GM04503 (cell line): ENCODE results near the gene HSPBAP1.
"Not testable (repeated sequence)": the region's sequence is repeated elsewhere in the genome, so short reads cannot be mapped to it uniquely, and the experiment has no call there.

Experiments
- DNase-seq: peaks from one replicate; pipeline ENCODE4 v3.0.0-alpha.2; 2012; ENCODE audit warnings: low read depth

HSPBAP1 gene

DNA sequence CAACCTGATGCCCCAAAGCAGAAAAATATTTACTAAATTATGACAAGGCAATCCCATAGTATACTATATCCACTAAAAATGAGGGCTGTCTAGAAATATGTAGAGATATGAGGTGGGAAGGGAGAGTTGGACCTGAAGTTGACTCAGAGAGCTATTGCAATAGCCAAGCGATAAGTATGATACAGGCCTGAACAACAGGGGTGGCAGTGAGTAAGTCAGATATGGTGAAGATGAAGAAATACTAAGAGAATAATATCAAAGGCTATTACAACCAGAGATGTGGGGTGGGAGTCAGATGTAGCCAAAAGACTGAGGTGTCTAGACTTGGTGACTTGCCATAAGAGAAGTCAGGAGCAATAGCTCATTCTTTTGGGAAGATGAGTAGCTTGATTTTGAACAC is 9.2 kb downstream of the HSPBAP1 start:
- DNase-seq = peak; percentile 8

DNA sequence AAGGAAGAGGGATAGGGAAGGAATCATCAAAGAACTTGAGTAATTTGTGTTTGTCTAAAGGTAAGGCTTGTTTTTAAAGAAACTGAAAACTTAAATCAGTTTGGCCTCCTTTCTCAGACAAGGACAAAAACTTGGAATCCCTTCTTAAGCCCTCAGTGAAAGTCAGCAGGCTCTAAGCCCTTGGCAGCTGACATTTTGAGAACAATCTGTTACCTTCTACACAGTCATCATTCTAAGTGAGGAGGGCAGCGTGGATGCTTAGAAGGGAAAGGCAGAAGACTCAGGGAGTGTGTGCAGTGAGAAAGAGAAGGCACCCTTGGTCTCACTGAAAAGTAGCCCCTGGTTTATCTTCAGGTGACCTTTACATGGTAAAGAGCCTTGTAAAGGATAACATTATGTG is 10.8 kb downstream of the HSPBAP1 start:
- no peak for DNase-seq

DNA sequence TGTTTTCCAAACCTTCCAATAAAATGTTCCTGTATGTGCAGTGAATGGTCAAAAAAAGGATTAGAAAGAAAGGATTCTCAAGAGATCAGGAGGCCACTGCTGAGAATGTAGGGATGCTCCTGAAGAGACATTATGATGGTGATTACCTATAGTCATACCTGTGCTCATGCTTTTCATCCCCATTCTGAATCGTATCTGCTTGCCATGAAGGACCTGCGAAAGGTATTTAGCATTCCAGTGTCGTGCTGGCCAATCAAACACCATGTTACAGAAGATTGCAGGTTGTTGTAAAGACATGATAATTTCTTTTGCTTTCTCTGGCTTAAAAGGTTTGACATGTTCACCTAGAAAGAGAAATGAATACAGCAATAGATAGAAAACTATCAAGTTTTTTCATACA is 16.1 kb downstream of the HSPBAP1 start:
- DNase-seq = no peak

DNA sequence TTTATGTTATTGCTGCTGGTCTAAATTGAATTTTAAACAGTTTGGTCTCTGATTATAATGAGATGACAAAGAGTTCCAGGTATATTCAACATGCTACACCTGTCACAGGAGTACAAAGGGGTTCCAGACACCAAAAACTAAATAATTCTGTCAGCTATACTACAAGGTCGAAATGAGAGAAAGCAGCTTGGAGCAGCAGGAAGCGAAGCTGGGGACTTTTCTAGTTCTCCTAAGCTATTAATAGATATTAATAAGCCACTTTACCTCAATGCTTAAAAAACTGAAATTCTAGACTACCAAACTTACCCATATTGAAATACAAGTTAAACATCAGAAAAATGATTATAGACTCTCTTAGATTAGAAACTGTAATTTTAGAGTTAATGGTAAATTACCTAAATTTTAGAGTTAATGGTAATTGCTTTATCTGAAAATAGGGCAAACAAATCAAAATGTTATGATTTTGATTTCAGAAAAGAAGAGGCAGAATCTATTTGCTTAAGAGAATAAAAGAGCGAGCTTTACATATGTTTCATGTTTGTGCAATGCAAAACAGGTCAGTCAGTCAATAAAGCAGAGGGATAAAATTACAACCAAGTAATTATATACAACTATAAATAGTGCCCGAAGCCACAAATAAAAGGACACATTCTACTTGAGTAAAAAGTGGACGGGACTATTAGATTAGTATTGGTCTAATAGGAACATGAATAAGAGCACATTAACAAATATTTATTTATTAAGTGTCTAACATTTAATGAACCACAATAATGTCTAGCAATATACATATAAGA is 16.8 kb downstream of the HSPBAP1 start:
- DNase-seq = no peak

DNA sequence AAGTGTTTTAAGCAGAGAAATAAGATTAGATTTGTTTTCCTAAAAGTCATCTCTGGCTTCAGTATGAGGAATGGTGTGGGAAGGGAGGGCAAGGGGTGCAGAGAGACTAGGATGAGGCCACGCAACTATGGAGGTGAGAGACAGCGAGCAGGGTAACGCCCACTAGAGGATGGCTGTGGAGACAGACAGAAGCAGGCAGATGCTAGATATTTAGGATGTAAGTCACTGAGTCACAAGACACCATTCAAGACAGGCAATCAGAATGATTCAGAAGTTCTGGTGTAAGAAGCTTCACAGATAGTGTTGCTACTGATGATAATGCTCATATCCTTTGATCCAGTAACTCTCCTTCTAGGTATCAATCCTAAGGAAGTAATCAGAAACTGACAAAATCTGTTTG is 19.1 kb downstream of the HSPBAP1 start:
- no peak for DNase-seq

DNA sequence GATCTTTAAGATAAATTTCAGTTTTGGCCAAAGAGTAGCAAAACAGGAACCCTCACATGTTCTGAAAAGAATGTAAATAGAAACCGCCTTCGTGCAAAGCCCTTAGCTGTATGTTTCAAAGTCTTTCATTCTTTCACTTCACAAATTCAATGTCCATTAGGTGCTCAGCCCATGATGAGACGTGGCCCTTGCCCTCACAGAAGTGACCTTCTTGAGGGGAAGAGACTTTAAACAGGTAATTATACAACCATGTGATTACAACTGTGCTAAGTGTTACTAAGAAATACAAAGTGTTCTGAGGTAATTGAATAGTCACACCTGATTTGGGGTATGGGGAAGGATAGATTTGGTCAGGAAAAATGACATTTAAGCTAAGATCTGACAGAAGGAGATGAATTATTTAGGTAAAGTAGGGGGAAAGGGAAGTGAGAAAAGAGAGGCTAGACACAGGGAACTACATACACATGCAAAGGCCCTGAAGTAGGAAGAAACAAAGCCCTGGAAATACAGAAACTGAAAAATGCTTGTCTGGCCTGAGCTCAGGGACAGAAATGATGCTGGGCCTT is 19.6 kb downstream of the HSPBAP1 start:
- DNase-seq = no peak

DNA sequence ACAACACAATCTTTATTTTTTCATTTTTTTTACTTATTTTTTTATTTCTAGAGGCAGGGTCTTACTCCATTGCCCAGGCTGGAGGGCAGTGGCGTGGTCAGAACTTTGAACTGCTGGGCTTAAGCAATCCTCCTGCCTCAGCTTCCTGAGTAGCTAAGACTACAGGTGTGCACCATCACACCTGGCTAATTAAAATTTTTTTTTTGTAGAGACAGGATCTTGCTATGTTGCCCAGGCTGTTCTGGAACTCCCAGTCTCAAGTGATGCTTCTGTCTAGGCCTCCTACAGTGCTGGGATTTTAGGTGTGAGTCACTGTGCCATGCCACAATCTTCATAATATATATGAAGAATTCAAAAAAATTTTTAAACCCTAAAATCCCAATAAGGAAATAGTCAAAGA is 20.8 kb downstream of the HSPBAP1 start:
- DNase-seq = no peak

DNA sequence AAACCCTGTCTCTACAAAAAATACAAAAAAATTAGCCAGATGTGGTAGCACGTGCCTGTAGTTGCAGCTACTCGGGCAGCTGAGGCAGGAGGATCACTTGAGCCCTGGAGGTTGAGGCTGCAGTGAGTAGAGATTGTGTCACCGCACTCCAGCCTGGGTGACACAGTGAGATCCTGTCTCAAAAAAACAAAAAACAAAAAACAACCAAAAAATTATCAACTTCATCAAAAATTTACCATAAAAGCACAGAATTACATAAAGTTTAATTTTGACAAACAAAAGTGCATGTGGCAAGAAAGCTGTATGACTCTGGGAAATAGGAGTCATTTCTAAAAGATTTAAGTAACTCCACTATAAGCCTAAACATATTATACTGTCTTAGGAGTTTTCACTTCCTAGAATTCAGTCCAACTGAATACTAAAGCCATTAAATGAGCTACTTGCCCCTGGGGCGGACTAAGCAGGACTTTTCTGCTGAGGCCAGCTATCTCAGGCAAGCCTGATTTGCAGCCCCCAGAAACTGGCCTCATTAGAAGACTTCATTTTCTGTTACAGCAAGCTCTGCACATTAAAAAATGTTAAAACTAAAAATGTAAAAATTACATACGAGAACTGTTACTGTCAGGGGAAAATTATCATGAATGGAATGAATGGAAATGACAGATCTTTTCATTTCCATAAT is 23.0 kb downstream of the HSPBAP1 start:
- no peak for DNase-seq

DNA sequence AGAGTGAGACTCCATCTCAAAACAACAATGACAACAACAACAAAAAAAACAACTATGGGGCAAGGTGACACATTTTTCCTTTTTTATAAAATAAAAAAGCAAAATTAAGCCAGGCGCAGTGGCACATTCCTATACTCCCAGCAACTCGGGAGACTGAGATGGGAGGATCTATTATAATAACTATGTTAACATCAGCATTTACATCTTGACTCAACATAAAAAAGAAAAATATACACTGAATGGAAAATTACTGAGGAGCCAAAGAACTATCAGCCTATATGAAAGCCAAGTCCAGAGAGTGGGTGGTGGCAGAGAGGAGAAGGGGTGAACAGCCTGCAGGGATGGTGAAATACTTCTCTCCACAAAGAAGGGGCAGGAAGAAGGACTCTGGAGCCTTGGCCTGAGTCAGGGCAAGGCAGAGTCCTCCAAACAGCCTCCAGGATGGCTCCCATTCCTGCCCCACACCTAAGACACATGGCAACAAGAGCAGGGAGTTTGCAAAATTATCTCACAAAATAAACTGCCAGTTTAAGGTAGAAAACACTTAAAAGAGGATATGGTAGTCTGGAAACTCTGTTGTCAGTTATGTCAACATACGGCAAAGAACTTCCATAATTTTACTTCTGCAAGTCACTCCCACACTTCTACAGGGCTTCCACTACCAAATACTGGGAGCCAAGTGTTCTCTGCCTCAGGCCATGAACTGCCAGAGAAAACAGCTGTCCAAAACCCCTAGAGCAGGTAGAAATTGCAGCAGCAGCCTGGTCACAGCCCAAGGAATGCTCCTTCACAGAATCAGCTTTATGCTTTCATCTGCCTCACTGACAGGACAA is 25.9 kb downstream of the HSPBAP1 start:
- no peak for DNase-seq

DNA sequence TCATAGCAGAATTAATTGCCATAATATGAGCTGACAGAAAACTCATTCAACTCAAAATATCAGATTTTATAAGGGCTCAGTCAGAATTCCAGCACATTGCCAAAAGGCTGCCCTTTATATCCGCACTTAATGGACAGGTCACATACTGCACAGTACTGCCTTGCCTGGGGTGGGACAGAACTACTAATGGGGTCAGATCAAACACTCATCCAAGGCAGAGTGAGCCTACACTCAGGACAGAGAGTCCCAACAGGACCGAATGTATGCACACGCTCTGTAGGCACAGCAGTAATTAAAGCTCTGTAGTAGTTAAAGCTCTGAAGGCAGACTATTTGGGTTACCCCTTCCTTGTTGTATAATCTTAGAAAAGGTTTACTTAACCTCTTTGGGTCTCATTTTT is 27.2 kb downstream of the HSPBAP1 start:
- DNase-seq = no peak

DNA sequence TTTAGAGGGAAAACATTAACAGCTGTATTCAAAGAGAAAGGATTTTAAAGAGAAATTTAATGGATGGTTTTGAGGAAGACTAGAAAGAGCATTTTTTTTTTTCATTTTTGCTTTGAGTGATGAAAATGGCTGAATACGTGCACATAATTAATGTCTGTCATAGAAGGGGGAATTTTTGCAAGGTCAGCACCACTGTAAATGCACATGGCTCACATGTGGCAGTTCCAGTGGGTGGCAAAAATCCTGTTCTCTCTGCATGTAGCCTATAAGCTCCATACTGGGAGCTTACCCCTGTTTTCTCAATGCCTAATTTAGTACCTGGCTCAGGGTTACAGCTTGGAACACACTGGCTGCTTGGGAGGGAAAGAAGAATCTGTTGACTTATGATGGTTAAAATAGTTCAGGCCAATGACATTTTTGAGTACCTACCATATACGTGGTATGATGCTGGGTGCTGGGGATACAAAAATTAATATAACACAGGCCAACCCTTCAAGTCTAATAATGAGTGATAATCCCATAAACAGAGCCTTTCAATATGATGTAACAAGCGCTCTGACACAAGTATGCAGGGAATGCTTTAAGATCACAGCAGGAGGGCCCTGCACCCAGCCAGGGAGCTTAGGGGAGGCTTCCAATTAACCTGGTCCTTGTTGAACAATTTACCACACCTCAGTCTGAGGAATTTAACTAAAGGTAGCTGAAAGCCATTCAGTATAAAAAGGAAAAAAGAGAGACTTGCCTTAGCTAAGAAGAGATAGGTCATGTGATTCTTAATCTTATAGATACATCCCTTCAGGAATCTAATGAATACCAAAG is 33.0 kb downstream of the HSPBAP1 start:
- no peak for DNase-seq

DNA sequence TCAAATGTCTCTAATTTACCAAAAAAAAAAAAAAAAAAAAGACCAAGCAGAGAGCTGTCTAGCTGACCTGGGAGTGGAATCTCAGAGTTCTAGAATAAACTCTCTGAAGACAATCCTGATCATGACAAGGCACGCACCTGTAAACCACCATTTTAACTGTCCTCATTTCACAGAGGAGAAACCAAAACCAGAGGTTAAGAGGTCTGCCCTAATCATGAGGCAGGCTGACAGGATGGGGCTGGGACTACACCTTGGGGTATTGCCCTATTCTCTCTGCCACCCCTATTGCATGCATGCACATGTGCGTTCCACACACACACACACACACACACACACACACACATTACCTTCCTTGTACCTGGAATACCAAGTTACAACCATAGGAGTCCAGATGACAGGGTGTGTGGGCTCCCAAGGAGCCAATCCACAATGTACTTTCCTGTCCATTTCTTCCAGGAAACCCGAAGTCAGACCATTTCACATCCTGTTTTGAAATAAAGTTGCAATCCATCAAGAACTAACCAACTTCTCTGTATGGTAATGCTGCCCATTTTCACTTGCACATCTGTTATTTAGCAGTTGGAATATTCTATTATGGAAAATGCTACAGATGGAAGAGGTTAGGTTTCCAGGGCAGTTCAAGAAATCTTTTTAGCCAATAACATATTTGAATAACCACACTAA is 34.6 kb downstream of the HSPBAP1 start:
- peak; percentile 47 for DNase-seq

DNA sequence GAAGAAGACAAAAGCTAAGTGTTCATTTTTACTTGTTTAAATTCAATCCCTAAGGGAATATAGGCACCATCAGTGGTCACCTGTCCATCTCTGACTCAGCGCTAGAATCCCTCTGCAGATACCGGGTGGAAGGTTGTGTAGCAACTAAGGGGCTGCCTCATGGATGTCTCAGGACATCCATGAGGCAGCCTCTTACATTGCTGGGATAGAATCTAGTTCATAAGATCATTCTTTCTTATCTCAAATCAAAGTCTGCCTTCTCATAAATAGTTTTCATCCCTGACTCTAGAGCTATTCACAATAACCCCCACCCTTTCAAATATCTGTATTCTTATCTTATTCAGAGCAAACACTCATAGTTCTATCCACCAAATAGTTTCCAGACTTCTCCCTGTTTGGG is 38.1 kb downstream of the HSPBAP1 start:
- DNase-seq = no peak

DNA sequence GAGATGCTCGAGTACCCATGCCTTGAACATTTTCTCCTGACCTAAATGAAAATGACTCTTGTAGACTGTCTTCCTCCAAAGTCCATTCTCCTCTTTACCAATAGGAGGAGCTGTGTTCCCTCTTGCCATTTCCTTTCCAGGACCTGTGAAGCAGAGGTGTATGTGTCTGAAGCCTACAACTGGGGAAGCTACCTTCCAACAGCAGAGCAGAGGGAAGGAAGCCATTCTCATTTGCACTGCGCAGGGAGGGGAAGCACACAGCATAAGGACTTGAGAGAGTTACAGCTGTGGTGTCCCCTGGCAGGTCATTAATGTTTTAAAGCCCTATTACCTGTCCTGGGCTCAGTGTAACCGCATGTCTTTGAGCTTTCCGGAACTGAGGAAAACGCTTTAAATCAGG is 38.7 kb downstream of the HSPBAP1 start:
- DNase-seq = no peak

DNA sequence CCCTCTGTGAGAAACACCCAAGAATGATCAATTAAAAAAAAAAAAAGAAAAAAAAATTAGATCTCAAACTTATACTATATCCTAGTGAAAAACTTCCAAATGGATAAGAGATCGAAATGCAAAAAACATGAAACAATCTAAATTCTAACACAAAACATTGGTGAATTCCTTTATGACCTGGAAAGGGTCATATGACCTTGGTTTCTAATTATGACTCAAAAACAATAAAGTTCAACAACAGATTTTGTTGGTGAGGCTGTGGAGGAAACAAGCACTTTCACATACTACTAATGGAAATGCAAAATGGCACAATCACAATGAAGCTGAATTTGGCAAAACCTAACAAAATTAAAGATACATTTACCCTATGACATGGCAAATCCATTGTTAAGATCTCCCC is 45.3 kb downstream of the HSPBAP1 start:
- DNase-seq = no peak

DNA sequence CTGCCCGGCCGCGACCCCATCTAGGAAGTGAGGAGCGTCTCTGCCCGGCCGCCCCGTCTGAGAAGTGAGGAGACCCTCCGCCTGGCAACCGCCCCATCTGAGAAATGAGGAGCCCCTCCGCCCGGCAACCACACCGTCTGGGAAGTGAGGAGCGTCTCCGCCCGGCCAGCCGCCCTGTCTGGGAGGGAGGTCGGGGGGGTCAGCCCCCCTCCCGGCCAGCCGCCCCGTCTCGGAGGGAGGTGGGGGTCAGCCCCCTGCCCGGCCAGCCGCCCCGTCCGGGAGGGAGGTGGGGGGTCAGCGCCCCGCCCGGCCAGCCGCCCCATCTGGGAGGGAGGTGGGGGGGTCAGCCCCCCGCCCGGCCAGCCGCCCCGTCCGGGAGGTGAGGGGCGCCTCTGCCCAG is 46.3 kb downstream of the HSPBAP1 start:
- not testable (repeated sequence) for DNase-seq

DNA sequence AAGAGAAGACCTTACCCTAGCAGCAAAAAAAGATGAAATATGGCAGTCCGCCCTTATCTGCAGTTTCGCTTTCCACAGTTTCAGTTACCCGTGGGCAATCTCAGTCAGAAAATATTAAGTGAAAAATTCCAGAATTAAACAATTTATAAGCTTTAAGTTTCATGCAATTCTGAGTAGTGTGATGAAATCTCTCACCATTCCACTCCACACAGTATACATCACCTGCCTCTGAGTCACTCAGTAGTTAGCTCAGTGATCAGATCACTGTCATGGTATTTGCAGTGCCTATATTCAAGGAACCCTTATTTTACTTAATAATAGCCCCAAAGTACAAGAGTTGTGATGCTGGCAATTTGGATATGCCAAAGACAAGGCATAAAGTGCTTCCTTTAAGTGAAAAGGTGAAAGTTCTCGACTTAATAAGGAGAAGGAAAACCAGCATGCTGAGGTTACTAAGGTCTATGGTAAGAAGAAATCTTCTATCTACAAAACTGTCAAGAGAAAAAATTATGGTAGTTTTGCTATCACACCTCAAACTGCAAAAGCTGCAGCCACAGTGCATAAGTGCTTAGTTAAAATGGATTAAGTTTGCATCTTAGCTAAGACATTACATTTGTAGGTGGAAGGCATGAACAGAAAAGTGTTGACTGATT is 48.1 kb downstream of the HSPBAP1 start:
- no peak for DNase-seq

DNA sequence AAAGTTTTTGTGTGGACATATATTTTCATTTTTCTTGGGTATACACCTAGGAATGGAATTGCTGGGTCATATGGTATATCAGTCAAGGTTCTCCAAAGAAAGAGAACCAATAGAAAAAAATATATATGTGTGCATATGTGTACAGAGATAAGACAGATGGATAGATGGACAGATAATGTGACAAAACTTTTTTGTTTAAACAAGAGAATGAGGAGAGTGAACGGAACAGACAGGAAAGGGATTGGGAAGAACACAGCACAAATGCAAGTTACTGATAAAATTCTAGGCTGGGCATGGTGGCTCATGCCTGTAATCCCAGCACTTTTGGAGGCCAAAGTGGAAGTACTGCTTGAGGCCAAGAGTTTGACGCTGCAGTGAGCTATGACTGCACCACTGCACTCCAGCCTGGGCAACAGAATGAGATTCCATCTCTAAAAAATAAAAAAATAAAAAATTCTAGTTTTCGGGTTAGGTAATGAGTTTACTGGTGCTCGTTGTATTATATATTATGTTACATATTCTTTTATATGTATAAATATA is 50.0 kb downstream of the HSPBAP1 start:
- DNase-seq = no peak

DNA sequence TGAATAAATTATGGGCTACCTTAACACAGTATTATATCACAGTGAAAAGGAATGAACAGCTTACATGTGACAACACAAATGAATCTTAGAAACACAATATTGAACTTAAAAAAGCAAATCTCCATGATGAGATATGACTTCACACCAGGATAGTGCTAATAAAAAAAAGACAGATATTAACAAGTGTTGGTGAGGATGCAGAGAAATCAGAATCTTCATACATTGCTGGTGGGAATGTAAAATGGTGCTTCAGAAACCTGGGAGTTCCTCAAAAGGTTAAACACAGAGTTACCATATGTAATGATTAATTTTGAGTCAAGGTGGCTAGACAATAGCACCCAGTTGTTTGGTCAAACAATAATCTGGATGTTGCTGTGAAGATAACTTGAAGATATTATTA is 51.4 kb downstream of the HSPBAP1 start:
- DNase-seq = no peak

DNA sequence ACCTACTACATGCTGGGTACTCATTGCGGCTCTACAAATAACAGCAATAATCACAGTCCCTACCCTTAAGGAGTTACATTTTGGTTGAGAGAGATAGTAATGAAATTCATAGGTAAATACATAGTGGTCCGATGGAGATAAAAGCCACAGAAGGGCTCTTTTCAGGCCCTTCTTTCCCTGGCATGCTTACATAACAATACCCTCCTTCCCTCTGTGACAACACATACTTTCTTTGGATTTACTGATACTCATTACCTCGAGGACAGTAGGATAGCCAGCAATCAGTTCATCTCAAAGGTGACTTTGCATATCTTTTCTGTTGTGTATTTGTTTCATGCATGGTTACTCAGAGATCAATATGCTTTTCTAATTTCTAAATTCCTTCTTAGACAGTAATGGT is 54.5 kb downstream of the HSPBAP1 start:
- no peak for DNase-seq
